GM18502 (cell line): ENCODE results near the gene TTYH1.

ENCODE experiments used
- ATAC-seq: cut with Tn5 transposase; IDR thresholded peaks from one replicate; pipeline ENCODE4 v1.9.1; 2021; ENCODE audit warnings: mild to moderate bottlenecking; ENCODE audit not compliant: unreplicated experiment, poor library complexity

The TTYH1 gene

GRCh38 chr19:54421169-54421516 lies 5.9 kb downstream of the TTYH1 start:
- ATAC-seq: no peak

GRCh38 chr19:54421521-54421920 lies 6.3 kb downstream of the TTYH1 start:
- ATAC-seq: no peak

GRCh38 chr19:54422136-54422535 lies 6.9 kb downstream of the TTYH1 start:
- ATAC-seq: no peak

- no peak for ATAC-seq
Measured at GRCh38 chr19:54424201-54424600, 8.9 kb downstream of the TTYH1 start.

GRCh38 chr19:54424660-54425381 lies 9.6 kb downstream of the TTYH1 start:
- ATAC-seq: no peak

- ATAC-seq: no peak
Measured at GRCh38 chr19:54425382-54425723, 10.1 kb downstream of the TTYH1 start.

- no peak for ATAC-seq
Measured at GRCh38 chr19:54426291-54426931, 11.1 kb downstream of the TTYH1 start.

- no peak for ATAC-seq
Measured at GRCh38 chr19:54427586-54427985, 12.3 kb downstream of the TTYH1 start.

GRCh38 chr19:54428323-54429175 lies 13.3 kb downstream of the TTYH1 start:
- ATAC-seq: no peak

- no peak for ATAC-seq
Measured at GRCh38 chr19:54429176-54429495, 13.9 kb downstream of the TTYH1 start.

- ATAC-seq: no peak
Measured at GRCh38 chr19:54429545-54430227, 14.4 kb downstream of the TTYH1 start.

- no peak for ATAC-seq
Measured at GRCh38 chr19:54430306-54431254, 15.3 kb downstream of the TTYH1 start.

- ATAC-seq: no peak
Measured at GRCh38 chr19:54431255-54431838, 16.1 kb downstream of the TTYH1 start.

GRCh38 chr19:54432144-54432738 lies 17.0 kb downstream of the TTYH1 start:
- no peak for ATAC-seq

GRCh38 chr19:54433697-54434096 lies 18.4 kb downstream of the TTYH1 start:
- ATAC-seq: no peak

- no peak for ATAC-seq
Measured at GRCh38 chr19:54434112-54434872, 19.0 kb downstream of the TTYH1 start.

GRCh38 chr19:54434873-54435214 lies 19.6 kb downstream of the TTYH1 start:
- ATAC-seq: no peak

GRCh38 chr19:54435551-54436016 lies 20.3 kb downstream of the TTYH1 start:
- ATAC-seq: no peak
